Measurements from ENCODE around the gene IZUMO4.

IZUMO4 gene

GRCh38 chr19:2148482-2149135 is 51.9 kb downstream of the IZUMO4 start:
- DNase-seq (ENCODE audit: low read depth, low spot score) = no peak

All from smooth muscle cell of the brain vasculature (primary cell).